Neural crest cell (in vitro differentiated cells): ENCODE measurements around the gene FBXW5. TPM values are rescaled to one million over a fixed set of nuclear protein-coding genes. Genes with fewer than 3 reads are reported as not detected.

ENCODE experiments used
- DNase-seq: peaks from one replicate; pipeline ENCODE4 v3.0.0; 2021; ENCODE audit warnings: low read depth, mixed read lengths, low spot score
- H3K27ac Mint-ChIP-seq: one replicate; pipeline ENCODE4 v1.8.0; 2021; ENCODE audit warnings: mild to moderate bottlenecking, mixed read lengths; ENCODE audit not compliant: unreplicated experiment
- H3K27me3 Mint-ChIP-seq: 2 replicates; pipeline ENCODE4 v1.8.0; 2021; ENCODE audit warnings: low read depth, mild to moderate bottlenecking, mixed read lengths
- H3K36me3 Mint-ChIP-seq: 2 replicates; pipeline ENCODE4 v1.8.0; 2021; ENCODE audit warnings: low read depth, mild to moderate bottlenecking, mixed read lengths
- H3K4me1 Mint-ChIP-seq: 2 replicates; pipeline ENCODE4 v1.8.0; 2021; ENCODE audit warnings: mixed read lengths
- H3K4me3 Mint-ChIP-seq: one replicate; pipeline ENCODE4 v1.8.0; 2021; ENCODE audit warnings: mild to moderate bottlenecking, mixed read lengths
- H3K9me3 Mint-ChIP-seq: 2 replicates; pipeline ENCODE4 v1.8.0; 2021; ENCODE audit warnings: mixed read lengths
- total RNA-seq: library from RNA; stranded (reverse); gene quantifications from 2 replicates; pipeline ENCODE4 v1.2.1, GENCODE V29; 2021
- TF ChIP-seq, protein P1 (sequence below): fragments of 200-600 bp; sonication (generic); conservative IDR thresholded peaks from 2 replicates; pipeline ENCODE4 v1.5.0; 2021; ENCODE audit warnings: antibody characterized with exemption, mild to moderate bottlenecking

FBXW5 gene
- total RNA-seq, 1 donor from 2014 or later, result 81.2 TPM

DNA sequence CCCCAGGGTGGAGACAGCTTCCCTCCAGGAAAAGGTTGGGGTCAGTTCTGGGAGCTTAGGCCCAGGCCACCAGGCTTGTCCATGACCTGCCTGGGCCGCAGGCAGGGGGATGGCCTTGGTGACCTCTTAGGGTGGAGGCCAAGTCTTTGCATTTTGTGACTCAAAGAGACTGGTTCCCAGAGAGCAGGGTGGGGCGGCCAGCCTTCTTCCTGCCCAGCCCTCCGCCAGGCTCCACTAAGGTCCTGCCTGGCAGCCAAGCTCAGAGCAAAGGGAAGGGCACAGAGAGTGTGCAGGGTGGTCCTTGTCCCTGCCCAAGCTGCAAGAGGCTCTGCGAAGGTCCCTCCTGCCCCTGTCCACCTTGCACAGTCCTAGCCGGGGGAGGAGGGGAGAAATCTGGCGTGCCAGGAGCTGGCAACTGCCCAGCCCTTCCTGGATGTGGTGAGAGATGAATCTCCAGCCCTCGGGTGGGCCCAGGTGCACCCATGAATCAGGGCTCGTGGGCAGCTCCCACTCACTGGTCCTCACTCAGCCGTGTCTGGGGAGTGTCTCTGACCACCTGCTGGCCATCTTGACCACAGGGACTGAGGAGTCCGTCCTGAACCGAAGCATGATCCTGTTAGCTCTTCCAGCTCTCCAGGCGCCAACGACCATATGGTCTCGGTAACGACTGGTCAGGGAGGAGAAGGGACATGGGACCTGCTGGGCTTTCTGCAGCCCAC is 30.4 kb upstream of the FBXW5 start:
- no peak overlapping the region for H3K27ac Mint-ChIP-seq

DNA sequence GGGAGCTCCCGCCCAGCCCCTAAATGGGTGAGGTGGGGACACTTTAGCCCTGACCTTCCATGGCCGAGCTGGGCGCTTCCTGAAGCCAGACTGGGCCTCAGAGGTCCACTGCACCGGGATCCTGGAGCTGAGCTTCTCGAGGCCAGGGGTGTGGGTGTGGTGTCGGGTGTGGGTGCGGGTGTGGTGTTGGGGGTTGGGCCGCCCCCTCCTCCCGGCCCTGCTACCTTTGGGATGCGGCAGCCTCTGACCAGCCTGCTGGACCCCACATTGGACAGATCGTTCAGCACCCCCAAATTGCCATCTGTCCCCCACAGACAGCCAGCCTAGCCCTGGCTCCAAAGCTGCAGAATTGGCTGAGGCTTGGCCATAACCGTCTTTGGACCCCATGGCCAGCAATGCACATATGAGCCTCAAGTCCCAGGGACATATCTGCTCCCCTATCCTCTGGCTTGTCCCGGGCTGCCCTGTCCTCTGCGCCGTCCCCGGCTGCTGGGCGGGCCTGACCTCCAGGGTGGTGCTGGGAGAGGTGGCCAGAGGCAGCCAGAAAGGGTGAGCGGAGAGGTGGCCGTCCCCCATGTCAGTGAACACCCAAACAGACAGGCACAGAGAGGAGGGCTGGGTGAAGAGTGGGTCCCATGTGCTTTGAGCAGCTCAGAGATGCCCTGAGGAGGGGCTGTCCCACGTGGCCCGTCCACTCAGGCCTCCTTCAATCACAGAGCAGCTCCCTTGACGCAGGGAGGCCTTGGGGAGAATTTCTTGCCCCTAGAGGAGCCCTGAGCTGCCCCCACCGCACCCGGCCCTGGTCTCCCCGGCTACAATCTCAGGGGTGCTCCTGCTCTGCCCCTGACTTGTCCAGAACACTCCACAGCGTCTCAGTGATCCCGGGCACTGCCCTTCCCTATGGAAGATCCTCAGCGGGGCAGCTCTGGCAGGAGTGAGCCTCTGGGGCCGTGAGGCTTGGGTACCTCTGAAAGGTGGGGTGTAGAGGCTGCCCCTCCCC is 29.4 kb upstream of the FBXW5 start:
- TF ChIP-seq, protein P1, sequence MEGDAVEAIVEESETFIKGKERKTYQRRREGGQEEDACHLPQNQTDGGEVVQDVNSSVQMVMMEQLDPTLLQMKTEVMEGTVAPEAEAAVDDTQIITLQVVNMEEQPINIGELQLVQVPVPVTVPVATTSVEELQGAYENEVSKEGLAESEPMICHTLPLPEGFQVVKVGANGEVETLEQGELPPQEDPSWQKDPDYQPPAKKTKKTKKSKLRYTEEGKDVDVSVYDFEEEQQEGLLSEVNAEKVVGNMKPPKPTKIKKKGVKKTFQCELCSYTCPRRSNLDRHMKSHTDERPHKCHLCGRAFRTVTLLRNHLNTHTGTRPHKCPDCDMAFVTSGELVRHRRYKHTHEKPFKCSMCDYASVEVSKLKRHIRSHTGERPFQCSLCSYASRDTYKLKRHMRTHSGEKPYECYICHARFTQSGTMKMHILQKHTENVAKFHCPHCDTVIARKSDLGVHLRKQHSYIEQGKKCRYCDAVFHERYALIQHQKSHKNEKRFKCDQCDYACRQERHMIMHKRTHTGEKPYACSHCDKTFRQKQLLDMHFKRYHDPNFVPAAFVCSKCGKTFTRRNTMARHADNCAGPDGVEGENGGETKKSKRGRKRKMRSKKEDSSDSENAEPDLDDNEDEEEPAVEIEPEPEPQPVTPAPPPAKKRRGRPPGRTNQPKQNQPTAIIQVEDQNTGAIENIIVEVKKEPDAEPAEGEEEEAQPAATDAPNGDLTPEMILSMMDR, result no peak
- no peak for DNase-seq
- H3K4me3 Mint-ChIP-seq, result no peak overlapping the region
- no peak overlapping the region for H3K27ac Mint-ChIP-seq
- H3K9me3 Mint-ChIP-seq, result no peaks in the 10 kb centered on the region
- no peaks in the 10 kb centered on the region for H3K4me1 Mint-ChIP-seq
- H3K27me3 Mint-ChIP-seq, result peaks cover 7% of the 10 kb centered on the region
- no peaks in the 10 kb centered on the region for H3K36me3 Mint-ChIP-seq

More for the DNA sequence above, 30.4 kb upstream of the FBXW5 start:
- TF ChIP-seq, protein P1, result no peak
- Mint-ChIP-seq H3K4me1 (no peaks in the 10 kb centered on the region), H3K4me3 (no peak overlapping the region), H3K9me3 (no peaks in the 10 kb centered on the region), H3K36me3 (no peaks in the 10 kb centered on the region), H3K27me3 (peaks cover 7% of the 10 kb centered on the region)
- no peak for DNase-seq

GRCh38 chr9:136972743-136973142 is 28.2 kb upstream of the FBXW5 start:
- TF ChIP-seq, protein P1, result no peak
- no peaks in the 10 kb centered on the region for H3K9me3 Mint-ChIP-seq
- no peaks in the 10 kb centered on the region for H3K4me1 Mint-ChIP-seq
- DNase-seq, result no peak
- H3K27ac Mint-ChIP-seq, result no peak overlapping the region
- H3K4me3 Mint-ChIP-seq, result no peak overlapping the region
- H3K36me3 Mint-ChIP-seq, result no peaks in the 10 kb centered on the region
- peaks cover 7% of the 10 kb centered on the region for H3K27me3 Mint-ChIP-seq

DNA sequence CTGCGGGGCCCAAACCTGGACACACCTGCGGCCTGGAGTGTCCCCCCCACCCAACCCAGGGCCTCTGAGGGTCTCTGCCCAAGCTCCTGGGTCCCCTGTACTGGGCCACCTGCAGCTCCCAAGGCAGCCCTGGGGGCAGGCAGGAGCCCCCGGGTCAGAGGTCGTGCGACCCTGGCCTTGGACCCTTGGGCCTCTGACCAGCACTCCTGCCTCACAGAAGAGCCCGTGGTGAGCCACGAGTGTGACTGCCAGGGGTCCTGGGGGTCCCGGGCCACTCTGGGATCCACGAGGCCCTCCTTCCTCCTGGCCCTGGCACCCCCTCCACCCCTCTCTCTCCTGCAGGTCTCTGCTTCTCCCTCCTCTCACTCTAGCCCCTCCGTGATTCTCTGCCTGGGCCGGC is 27.8 kb upstream of the FBXW5 start:
- TF ChIP-seq, protein P1, result no peak
- Mint-ChIP-seq H3K9me3 (no peaks in the 10 kb centered on the region), H3K27ac (no peak overlapping the region)

DNA sequence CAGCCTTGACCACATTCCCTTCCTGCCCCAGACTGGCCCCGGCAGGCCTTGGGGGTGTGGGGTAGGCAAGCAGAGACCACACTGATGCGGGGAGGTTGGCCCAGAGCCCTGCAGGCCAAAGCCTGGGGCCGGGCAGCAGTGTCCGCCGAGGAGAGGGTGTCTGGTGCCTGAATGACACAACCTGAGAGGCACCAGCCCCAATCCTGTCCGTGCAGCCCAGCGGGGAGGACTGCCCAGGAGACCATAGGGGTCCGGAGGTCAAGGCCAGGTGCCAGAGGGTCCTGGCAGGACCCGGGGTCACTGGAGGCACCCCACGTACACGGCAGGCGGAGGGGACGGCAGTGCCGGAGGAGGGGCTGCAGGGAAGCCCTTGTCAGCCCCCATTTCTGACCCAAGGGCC is 27.2 kb upstream of the FBXW5 start:
- H3K9me3 Mint-ChIP-seq, result no peaks in the 10 kb centered on the region
- H3K36me3 Mint-ChIP-seq, result no peaks in the 10 kb centered on the region
- H3K27ac Mint-ChIP-seq, result no peak overlapping the region
- TF ChIP-seq, protein P1, result no peak
- no peaks in the 10 kb centered on the region for H3K27me3 Mint-ChIP-seq
- H3K4me1 Mint-ChIP-seq, result no peaks in the 10 kb centered on the region
- no peak overlapping the region for H3K4me3 Mint-ChIP-seq
- DNase-seq, result no peak

More for the DNA sequence above, 27.8 kb upstream of the FBXW5 start:
- Mint-ChIP-seq H3K4me3 (no peak overlapping the region), H3K27me3 (peaks cover 3% of the 10 kb centered on the region), H3K36me3 (no peaks in the 10 kb centered on the region), H3K4me1 (no peaks in the 10 kb centered on the region)
- no peak for DNase-seq
